OCI-LY1 (cell line): ENCODE measurements around the gene YBEY.

Source experiments
- CTCF ChIP-seq: fragments of 200-600 bp; sonication (generic), shearing (Covaris generic); IDR thresholded peaks from 2 replicates; pipeline ENCODE4 v1.5.1; 2017; ENCODE audit warnings: mild to moderate bottlenecking, antibody characterized with exemption, low read length, moderate library complexity, mixed read lengths
- EZH2 ChIP-seq: fragments of 200-600 bp; sonication (generic), shearing (Covaris generic); IDR thresholded peaks from 2 replicates; pipeline ENCODE4 v1.8.0; 2017; ENCODE audit warnings: borderline replicate concordance, mixed run types, mild to moderate bottlenecking, antibody characterized with exemption, low read length, moderate library complexity, mixed read lengths

- TF ChIP-seq CTCF = no peak
- no peak for TF ChIP-seq EZH2
Measured at GRCh38 chr21:46327711-46328110, 41.6 kb downstream of the YBEY start.
